NCI-H774 (cell line): Measurements from ENCODE around the gene PLEKHH1.

Experiments used
- DNase-seq: peaks from one replicate; lab custom pipeline; 2025; lab: John Stamatoyannopoulos, UW

The PLEKHH1 gene

DNA sequence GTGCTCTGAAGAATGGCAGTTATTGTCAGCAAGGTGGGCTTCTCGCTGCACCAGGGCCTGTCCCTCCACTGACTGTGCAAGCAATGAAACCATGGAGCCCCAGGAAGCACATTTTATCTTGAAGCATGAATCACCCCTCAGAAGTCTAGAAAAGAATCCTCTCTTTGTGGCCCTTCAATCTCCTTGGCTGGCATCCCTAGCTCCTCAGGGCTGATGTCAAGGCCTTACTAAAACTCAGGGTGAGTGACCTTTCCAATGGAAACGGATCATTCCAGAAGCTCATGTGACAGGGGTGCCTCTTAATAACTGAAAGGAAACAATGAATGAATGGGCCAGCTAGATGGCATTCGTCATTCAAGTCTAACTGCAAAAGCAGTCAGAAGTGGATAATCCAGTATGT is 22.3 kb upstream of the PLEKHH1 start:
- no peak for DNase-seq

DNA sequence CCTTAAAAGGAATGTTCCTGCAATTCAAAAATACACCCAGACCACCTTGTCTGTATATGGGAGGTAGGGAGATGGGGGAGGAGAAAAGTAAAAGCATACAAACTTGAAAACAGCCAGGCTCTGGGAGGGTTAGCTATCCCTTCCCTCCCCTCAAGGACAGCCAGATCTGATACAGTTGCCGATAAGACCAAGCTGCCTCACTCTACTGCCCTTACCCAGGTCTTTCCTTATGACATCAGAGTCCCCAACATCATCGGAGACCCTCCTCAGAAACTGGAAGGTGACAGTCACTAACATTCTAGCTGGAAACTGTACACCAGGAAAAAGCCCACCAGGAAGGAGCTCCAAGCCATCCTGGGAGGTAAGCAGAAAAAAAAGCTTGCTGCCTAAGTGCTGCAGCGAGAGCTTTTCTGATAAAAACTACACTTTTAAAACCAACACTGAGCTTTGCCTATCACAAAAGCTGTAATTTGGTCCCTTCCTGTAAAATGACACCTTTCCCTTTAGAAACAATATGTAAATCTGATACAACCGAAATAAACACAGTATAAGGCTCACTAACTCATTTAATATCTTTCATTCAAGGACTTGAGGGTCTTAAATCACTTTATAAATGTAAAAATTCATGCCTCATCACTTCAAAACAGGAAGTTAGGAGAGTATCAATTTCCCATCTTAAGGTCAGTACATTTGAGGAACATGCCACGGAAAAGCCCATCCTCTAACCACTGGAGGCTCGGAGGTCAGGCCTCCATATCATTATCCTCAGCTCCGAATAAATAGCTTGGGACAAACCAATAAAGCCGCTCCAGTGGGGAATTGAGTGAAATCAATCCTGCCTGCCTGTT is 20.4 kb upstream of the PLEKHH1 start:
- DNase-seq, result no peak

DNA sequence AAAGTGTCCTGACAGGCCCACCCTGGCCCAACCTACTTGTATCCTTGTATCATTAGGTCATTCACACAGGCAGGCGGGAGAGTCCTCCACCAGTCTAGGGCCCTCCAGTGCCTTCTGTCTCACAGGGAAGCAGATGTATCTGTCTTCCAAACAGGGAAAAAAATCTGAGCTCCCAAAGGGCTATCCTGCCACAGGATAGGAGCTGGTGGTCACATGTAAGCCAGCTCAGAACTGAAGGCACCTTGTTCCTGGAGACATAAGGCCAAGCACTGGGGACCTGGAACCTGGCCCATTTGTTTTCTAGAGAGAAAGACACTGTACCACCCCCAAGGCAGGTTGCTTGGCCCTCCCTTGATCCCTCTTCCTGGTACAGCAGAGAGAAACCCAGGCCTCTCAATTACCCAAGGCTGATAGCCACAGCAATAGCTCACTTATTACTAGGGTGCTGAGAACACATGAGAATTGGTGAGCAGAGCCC is 19.4 kb upstream of the PLEKHH1 start:
- no peak for DNase-seq

DNA sequence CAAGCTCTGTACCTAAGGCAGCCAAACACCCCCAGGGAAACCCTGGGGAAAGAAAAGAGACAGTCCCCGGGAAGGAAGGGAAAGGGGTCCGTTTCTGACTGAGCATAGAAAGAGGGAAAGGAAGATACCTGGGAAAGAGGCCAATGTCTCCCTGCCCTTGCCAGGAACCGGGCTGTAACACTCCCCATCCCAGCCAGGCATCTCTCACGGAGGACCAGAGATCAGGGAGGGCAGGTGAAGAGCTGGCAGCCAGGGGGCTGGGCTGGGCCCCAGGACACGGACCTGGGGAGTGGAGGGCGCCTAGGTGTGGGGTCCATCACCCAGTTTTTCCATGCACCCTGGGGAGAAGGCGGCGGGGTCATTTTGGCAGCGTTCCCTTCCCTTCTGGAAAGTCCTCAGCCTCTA is 18.9 kb upstream of the PLEKHH1 start:
- DNase-seq, result no peak

DNA sequence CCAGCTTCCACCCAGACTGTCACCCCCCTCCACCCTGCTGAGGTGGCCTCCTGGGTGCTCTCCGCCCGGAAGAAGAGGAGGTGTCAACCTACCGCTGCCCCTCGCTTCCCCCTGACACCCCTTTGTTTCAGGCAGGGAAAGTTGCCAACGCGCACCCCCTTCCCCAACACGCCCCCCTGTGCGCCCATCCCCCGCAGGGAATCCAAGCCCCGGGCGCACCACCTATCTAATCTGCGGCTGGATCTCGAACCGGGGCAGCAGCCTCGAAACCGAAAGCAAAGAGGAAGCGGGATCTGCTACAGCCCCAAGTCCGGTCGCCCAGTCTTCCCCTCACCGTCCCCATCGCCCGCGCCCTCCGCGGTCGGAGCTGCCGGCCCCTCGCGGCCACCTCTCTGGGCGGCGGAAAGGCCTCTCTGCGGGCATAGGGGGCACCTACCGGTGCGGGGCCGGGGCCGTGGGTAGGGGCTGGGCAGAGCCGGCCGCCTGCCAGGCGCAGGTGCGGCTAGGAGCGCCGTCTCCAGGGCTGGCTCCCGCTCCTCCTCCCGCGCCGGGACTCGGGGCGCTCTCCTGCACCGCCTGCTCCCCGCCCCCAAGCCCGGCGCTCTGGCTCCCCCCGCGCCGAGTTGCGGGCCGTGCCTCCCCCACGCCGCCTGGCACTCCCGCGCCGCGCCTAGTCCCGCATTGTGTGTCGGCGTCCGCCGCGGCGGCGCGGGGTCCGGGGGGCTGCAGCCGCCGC is 18.3 kb upstream of the PLEKHH1 start:
- DNase-seq, result peak; percentile 7

DNA sequence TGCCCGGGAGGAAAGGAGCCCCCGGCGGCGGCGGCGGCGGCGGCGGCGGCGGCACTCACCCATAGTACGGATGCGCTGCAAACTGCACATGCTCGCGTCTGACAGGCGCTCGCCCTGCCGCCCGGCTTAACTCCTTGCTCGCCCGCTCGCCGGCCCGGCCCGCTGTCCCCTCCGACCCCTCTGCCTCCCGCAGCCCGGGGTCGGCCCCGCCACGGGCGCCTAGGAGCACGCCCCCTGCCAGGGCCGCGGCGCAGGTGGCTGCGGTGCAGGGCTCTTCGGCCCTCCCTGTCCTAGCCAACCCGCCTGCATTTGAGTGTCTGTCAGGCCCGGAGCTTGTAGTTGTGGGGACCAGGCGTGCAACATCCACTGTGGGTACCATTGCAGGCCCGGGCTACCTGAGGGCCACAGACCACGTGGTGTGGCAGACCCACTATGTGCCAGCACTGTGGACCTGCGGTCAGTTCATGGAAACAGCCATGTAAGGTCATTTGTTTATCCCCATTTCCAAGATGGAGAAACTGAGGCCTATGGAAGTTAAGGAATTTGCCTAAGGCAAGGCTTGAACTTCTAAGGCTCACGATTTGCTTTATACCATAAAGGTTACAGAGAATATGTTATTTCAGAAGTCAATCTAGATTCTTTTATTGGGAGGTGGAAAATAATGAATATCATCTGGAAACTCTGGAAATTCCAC is 17.6 kb upstream of the PLEKHH1 start:
- DNase-seq, result no peak

DNA sequence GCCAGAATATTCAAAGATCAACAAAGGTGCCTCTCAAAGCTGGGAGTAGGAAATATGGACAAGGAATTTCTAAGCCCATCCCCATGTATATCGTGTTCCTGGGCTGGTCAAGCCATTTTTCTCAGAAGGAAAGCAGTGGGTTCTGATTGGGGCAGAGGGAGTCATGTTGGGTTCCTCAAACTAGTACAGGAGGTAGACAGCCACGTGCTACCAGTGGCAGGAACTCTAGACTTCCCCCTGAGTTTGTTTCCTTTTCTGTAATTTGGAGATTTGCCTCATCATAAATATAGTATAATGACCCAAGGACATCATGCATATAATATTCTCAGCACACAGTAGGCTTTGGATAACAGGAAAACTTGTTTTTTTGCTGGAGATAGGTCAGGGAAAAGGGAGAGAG is 16.4 kb upstream of the PLEKHH1 start:
- DNase-seq, result no peak

DNA sequence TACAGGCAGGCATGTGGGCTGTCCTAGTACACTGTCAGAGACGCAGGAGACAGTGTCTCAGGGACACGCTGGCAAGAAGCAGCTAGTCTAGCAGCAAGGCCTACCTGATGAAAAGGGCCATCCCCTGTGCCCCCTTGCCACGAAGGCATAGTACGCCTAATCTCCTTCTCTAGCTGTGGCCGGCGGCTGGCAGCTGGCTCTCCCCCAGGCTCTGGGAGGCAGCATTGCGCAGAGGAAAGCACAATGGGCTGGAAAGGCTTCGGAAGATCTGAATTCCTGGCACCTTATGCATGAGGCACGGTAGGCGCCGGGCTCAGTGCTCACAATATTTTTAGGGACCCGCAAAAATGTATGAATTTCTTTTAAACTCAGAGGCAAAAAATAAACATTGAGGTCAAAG is 16.0 kb upstream of the PLEKHH1 start:
- DNase-seq, result no peak

DNA sequence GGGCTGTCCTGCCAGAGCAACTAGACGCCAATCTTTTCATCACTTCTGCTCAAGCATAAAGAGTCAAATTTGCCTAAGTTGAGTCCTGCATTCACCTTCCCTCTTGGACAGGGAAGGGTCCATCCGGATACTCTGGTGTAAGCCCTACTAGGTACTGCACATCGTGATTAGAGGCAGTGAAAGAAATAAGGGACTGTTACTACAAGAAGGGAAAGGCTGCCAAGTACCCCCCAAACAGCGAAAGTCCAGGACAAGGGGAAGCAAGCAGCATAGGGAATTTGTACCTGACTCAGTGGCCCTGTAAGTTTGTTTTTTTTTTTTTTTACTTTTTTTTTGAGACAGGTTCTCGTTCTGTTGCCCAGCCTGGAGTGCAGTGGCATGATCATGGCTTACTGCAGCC is 13.7 kb upstream of the PLEKHH1 start:
- DNase-seq, result no peak

DNA sequence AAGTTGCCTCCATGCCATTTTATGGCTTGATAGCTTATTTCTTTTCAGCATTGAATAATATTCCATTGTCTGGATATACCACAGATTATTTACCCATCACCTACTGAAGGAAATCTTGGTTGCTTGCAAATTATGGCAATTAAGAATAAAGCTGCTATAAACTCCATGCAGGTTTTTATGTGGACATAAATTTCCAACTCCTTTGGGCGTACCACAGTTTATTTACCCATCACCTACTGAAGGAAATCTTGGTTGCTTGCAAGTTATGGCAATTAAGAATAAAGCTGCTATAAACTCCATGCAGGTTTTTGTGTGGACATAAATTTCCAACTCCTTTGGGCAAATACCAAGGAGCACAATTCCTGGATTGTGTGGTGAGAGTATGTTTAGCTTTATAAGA is 12.6 kb upstream of the PLEKHH1 start:
- no peak for DNase-seq

DNA sequence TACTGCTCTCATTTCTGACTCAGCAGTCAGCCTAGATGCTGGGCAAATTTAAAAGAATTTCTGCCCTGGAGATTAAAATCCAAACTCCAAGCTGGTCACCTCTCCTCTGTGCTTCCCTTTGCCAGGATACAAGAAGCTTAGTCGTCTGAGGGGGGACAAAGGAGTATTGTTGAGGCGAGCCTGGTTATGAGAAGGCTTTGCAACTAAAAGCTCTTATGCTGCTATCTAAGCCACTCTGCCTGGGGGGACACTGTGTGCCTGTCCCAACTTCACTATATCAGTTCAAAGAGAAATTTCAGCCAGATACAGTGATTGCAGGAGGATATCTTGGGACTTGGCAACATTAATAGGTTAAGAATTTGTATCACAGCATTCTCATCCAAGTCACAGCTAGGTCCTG is 10.8 kb upstream of the PLEKHH1 start:
- no peak for DNase-seq

DNA sequence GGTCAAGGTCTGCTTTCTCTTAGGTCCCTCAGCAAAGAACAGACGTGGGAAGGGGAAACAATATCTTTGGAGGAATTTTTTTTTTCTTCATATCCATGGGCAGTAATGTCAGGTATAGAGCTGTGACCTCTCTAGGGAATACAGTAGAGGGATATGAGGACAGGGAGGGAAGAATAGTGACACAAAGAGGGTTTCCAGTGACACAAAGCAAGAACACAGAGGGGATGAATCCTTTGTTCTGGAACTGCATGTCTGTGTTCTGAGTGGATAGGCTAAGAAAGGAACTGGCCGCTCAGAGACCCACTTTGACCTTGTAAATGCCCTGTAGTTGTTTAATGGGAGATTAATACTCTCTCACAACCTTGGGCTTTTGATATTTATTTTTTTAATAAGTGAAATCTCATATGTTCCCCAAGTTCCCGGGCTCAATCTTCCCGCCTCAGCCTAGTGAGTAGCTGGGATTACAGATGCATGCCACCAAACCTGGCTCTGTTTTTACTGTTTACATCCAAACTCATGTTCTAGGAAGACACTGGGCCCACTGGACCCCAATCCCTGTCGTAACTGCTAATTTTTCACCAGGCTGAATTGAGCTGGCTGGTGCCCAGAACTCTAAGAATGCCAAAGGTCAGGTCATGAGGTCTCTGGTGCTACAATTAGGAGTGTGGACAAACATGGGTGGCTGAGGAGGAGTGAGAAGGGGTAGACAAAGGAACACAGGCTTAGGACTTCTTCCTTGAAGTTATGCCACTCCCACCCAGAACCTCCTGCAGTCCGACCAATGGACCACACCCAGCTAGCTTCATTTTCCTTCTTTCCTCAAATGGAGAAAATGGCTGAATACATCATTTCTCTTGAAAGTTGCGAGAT is 9.1 kb upstream of the PLEKHH1 start:
- DNase-seq, result no peak

DNA sequence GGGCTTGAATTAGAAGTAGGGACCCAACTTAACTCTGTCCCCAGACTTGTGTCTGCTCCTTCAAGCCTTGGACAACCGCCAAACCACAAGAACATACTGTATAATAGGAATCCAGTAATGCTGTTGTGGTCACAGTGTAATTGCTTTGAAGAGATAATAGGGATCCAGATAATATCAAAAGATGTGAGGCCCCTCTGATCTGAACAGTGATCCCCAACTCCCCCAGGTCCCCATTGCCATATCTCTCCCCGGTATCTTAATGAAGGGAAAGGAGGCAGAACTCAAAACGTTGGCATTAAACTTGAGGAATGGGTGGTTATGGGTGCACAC is 8.5 kb upstream of the PLEKHH1 start:
- DNase-seq, result no peak

DNA sequence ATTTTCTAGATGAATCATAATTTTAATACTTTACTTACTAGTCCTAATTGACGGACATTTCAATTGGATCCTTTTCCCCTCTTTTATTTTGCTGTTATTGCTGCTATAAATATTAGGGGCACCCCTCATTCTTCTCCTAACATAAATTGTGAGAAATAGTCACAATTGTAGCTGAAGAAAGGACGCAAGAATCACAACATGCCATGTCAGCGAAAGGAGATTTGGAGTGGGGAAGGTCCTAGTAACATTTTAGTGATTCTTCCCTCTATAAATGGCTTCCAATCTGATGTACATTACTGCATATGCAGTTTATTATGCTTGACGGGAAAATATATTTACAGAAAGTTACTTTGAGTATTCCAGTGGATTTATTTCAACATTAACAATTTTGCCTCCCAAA is 7.7 kb upstream of the PLEKHH1 start:
- DNase-seq, result no peak

DNA sequence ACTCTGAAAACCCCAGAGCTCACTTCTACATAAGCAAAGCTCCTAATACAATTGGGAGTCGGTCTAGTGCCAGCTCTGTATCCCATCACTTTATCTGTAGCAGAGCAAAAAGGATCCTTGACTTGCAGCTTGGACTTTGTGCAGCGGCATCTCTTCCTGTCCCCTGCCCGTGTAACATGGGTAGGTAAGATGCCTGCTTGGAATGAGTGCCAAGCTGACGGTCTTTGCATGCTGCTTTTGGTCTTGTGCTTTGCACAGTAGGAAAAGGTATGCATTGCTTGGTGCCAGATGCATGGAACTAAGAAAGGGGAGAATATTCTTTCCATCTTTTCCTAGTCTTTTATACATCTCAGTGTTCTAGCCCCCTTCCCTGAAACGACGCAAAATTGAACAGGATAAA is 6.9 kb upstream of the PLEKHH1 start:
- DNase-seq, result no peak

DNA sequence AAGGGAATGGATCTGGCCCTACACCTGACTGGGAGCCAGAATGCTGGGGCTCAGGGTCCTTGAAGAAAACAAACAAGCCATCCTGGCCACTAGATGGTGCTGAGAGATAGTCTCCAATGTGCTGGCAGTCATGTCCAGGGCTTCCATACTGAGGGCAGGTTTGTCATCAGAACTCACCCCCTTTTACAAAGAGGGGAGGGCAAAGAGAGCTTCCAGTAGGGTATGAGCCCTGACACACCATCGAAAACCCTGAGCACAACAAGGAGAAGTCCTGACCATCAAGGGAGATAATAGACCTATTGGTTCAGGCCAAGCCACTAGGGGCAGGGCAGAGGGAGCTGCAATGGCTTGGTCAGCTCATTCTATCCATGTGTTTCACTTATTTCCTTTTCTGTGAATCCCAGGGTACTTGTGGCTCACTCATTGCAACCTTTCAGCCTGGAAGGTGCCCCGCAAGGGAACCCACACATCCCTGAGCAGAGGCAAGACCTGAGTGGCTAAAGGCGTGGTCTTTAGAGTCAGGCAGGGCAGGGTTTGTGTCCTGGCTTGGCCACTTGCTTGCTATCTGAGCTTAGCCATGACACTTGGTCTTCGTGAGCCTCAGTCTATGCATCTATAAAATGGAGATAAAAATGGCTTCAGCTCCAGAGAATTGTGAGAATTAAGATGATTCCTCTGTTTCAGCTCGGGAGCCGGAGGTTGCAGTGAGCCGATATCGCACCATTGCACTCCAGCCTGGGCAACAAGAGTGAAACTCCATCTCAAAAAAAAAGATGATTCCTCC is 6.2 kb upstream of the PLEKHH1 start:
- DNase-seq, result no peak

DNA sequence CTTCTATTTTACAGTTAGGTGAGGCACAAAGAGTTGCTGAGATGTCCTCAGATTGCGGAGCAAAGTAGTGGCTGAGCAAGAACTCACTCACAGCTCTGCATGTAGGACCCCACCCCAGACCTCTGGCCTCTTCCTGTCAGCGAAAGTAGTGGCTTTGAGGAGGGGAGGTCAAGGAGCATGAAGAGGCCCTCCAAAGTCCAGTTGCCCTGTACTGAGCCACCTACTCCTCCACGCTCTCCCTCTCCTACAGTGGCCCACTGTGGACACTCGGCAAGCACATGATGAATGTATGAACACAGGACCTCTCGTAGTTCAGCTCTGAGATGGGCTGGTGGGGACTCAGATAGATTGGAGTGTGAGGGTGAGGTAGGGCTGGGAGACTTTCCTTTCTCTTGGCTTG is 5.3 kb upstream of the PLEKHH1 start:
- no peak for DNase-seq

DNA sequence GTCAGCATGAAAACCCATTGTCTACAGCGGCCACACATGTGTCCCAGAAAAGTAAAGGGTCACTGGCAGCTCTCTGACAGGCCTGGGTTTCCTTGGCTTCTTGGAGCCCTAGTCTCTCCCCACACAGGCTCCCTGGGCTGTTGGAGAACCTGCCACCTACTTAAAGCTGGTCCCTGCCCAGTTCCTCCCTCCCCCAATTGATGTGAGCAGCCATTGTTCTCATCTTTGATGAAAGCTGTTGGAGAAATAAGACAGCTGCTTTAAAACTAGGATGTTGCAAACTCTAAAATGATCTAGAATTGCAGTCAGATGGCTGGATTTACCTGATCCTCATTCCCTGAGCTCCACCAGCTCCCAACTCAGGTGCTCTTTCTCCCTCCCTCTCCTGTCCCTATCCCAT is 4.8 kb upstream of the PLEKHH1 start:
- no peak for DNase-seq

DNA sequence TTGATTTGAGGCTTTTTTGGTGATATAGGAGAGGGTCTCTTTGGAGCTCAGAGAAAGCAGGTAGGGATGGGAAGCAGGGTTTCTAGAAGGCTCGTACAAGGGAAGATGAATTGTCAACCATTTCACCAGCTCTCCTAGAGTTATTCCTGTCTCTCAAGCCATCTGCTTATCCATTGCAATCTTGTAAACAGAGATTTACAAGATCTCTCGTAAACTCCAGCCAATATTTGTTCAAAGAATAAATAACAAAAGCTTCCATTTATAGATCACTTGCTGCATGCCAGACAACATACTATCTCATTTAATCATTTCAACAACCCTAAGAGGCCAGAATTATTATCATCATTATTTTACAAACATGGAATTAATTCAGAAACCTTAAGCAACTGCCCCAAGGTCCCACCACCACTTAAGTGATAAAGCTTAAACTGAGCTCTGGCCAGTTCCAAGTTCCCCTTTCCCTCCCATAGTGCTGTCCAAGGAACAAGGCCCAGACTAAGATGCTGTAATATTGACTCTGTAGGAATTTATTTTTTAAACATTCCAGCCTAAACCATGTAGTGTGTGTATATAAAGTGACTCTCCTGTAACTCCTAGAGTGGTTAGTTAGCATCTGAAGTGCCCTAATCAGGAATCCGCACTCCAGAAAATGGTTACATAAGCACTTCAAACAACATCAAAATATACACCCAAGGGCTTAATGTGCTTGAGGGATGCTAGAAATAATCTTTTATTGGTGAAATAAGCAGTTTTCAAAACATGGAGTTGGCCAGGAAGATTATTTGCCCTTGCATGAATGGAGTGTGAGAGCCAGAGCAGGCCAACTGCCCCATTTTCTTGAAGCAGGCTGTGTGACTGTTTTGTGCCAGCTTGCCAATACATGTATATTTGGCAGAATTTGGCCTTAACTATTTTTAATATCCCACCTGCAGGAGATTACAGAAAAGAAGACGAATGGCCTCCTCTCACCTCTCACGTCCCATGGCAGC is 2.8 kb upstream of the PLEKHH1 start:
- no peak for DNase-seq

DNA sequence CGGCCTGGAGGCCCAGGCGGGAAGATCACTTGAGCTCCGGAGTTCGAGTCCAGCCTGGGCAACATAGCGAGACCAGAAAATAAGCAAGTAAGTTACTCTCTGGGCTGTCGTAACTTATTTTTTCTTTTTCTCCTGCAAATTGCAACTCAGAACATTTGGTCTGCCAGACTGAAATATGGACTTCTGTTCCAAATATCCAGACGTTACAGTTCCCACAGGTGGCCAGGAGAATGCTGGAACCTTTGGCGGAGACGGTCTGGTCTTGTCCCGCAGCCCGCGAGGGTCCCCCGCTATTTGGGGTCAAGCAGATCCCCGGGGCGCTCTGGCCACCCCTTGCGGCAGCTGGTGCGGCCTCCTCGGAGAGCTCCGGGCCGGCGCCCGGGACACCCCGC is 488 bp upstream of the PLEKHH1 start:
- no peak for DNase-seq
